Smooth muscle cell (in vitro differentiated cells): ENCODE data around the gene NFKB1. TPM values are rescaled to one million over a fixed set of nuclear protein-coding genes. Genes with fewer than 3 reads are reported as not detected.

Experiments used
- DNase-seq: peaks from one replicate; lab custom pipeline; 2025; ENCODE audit not compliant: unreplicated experiment; lab: John Stamatoyannopoulos, UW
- H2AFZ ChIP-seq: fragments of 200-600 bp; sonication (generic); 2 replicates; pipeline ENCODE4 v1.6.0; 2016; ENCODE audit warnings: antibody characterized with exemption, low read depth, mild to moderate bottlenecking
- H3F3A ChIP-seq: fragments of 200-600 bp; sonication (generic); 2 replicates; pipeline ENCODE4 v1.6.0; 2017; ENCODE audit warnings: antibody characterized with exemption, low read depth
- H3K27ac ChIP-seq: fragments of 200-600 bp; sonication (generic); 2 replicates; pipeline ENCODE4 v1.5.1; 2016; ENCODE audit warnings: low read depth, mild to moderate bottlenecking
- H3K27me3 ChIP-seq: fragments of 200-600 bp; sonication (generic); 2 replicates; pipeline ENCODE4 v1.6.1; 2016; ENCODE audit warnings: low read depth, mild to moderate bottlenecking
- H3K36me3 ChIP-seq: fragments of 200-600 bp; sonication (generic); 2 replicates; pipeline ENCODE4 v1.5.1; 2016; ENCODE audit warnings: low read depth
- H3K4me1 ChIP-seq: fragments of 200-600 bp; sonication (generic); 2 replicates; pipeline ENCODE4 v1.5.1; 2016; ENCODE audit warnings: low read depth
- H3K4me2 ChIP-seq: fragments of 200-600 bp; sonication (generic); 2 replicates; pipeline ENCODE4 v1.6.0; 2016; ENCODE audit warnings: mild to moderate bottlenecking
- H3K4me3 ChIP-seq: fragments of 200-600 bp; sonication (generic); 2 replicates; pipeline ENCODE4 v1.5.1; 2016; ENCODE audit warnings: mild to moderate bottlenecking
- H3K79me2 ChIP-seq: fragments of 200-600 bp; sonication (generic); 2 replicates; pipeline ENCODE4 v1.6.0; 2016; ENCODE audit warnings: low read depth, mild to moderate bottlenecking
- H3K9ac ChIP-seq: fragments of 200-600 bp; sonication (generic); 2 replicates; pipeline ENCODE4 v1.6.0; 2016; ENCODE audit warnings: low read depth
- H3K9me3 ChIP-seq: fragments of 200-600 bp; sonication (generic); replicated peaks from 2 replicates; pipeline ENCODE4 v1.5.1; 2016; ENCODE audit warnings: low read depth
- H4K20me1 ChIP-seq: fragments of 200-600 bp; sonication (generic); 2 replicates; pipeline ENCODE4 v1.6.0; 2016; ENCODE audit warnings: low read depth
- WGBS: methylation state at CpG from one replicate; pipeline ENCODE4 v1.1.7; 2016; ENCODE audit warnings: low lambda C conversion rate; 5-methylcytosine and 5-hydroxymethylcytosine counted together
- polyA plus RNA-seq: library from polyadenylated mRNA; unstranded; fragments of >200 nt; fragmentation: Nextera tagmentation; extraction: Ambion mirVana; gene quantifications from 2 replicates; pipeline ENCODE4 v1.2.1, GENCODE V29; 2016
- total RNA-seq: library from RNA; depleted of rRNA; stranded (reverse); fragments of >200 nt; gene quantifications from 2 replicates; pipeline ENCODE4 v1.2.3, GENCODE V29; 2014
- TF ChIP-seq, protein P1 (sequence below): fragments of 200-600 bp; sonication (generic); IDR thresholded peaks from 2 replicates; pipeline ENCODE4 v1.5.1; 2017; ENCODE audit warnings: borderline replicate concordance, mild to moderate bottlenecking, antibody characterized with exemption; ENCODE audit not compliant: insufficient read depth, poor library complexity, severe bottlenecking

NFKB1 gene
- total and polyA plus RNA-seq, 2 experiments from 2014 or later, result 15.6 to 16.1 TPM

DNA sequence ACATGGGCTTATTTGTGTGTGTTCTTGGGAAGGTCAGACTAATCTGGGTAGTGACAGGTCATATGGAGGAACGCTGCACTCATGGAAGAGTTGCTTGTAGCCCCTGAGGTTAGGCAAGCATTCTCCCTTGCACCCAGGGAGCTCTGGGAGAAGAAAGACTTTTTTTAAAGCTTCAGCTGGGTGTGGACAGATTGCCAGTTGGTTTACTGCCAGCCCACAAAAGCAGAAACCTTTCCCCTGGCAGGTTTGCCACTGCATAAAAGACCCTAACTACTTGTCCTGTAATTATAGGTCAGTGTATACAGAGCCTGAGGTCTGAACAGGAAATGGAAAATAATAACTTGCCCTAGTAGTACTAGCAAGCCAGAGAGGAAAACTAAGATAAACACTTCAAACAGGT lies 7.4 kb upstream of the NFKB1 start:
- TF ChIP-seq, protein P1, sequence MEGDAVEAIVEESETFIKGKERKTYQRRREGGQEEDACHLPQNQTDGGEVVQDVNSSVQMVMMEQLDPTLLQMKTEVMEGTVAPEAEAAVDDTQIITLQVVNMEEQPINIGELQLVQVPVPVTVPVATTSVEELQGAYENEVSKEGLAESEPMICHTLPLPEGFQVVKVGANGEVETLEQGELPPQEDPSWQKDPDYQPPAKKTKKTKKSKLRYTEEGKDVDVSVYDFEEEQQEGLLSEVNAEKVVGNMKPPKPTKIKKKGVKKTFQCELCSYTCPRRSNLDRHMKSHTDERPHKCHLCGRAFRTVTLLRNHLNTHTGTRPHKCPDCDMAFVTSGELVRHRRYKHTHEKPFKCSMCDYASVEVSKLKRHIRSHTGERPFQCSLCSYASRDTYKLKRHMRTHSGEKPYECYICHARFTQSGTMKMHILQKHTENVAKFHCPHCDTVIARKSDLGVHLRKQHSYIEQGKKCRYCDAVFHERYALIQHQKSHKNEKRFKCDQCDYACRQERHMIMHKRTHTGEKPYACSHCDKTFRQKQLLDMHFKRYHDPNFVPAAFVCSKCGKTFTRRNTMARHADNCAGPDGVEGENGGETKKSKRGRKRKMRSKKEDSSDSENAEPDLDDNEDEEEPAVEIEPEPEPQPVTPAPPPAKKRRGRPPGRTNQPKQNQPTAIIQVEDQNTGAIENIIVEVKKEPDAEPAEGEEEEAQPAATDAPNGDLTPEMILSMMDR, result no peak
- no peak for DNase-seq
- Histone ChIP-seq H4K20me1 (no peaks in the 10 kb centered on the region), H3K4me1 (no peaks in the 10 kb centered on the region), H3K27ac (no peak overlapping the region), H3K4me3 (no peak overlapping the region), H3K9me3 (no peaks in the 10 kb centered on the region), H3K27me3 (no peaks in the 10 kb centered on the region), H3K4me2 (no peak overlapping the region), H3F3A (peaks cover 11% of the 10 kb centered on the region), H3K9ac (no peak overlapping the region), H3K79me2 (no peaks in the 10 kb centered on the region), H3K36me3 (no peaks in the 10 kb centered on the region), H2AFZ (no peak overlapping the region)
- WGBS, result 76% methylated on average over 1 of the region's 1 CpG

DNA sequence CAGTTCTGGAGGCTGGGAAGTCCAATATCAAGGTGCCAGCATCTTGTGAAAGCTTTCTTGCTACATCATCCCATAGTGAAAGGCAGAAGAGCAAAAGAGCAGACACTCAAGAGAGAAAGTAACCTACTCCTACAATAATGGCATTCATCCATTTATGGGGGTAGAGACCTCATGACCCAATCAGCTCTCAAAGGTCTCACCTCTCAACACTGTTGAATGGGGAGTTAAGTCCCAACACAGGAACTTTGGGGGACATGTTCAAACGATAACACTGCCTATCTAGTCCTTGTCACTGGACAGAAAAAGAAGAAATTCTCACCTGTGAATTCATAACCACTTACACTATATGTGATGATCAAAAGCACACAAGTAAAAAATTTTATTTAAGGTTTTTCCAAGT lies 6.6 kb upstream of the NFKB1 start:
- H3K9ac ChIP-seq, result no peak overlapping the region
- no peaks in the 10 kb centered on the region for H4K20me1 ChIP-seq
- no peaks in the 10 kb centered on the region for H3K4me1 ChIP-seq
- H2AFZ ChIP-seq, result no peak overlapping the region
- H3K36me3 ChIP-seq, result no peaks in the 10 kb centered on the region
- no peaks in the 10 kb centered on the region for H3K27me3 ChIP-seq
- H3K9me3 ChIP-seq, result no peaks in the 10 kb centered on the region
- H3K4me2 ChIP-seq, result no peak overlapping the region
- no peak overlapping the region for H3K27ac ChIP-seq
- TF ChIP-seq, protein P1, result no peak
- H3F3A ChIP-seq, result peaks cover 11% of the 10 kb centered on the region
- WGBS, result 90% methylated on average over 1 of the region's 1 CpG
- DNase-seq, result no peak
- H3K79me2 ChIP-seq, result no peaks in the 10 kb centered on the region
- H3K4me3 ChIP-seq, result no peak overlapping the region

DNA sequence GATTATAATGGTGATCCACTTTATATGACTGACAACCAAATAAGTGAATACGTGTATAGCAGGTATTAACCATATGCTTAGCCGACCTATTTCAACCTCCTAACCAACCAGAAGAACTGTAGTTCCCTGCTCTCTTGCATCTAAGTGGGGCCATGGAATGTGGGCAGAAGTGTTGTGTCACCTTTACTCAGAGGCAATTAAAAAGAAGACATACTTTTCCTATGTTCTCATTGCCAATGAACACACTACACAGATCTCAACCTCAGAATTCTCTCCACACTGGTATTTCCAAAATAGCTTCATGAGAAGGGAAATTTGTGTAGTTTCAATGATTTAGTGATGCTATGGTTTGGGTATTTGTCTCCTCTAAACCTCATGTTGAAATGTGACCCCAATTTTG lies 3.2 kb upstream of the NFKB1 start:
- H3K27me3 ChIP-seq, result no peaks in the 10 kb centered on the region
- no peaks in the 10 kb centered on the region for H3K9me3 ChIP-seq
- H2AFZ ChIP-seq, result no peak overlapping the region
- peaks cover 8% of the 10 kb centered on the region for H3K4me1 ChIP-seq
- H3K27ac ChIP-seq, result peak overlapping the region; percentile 46
- no peak for DNase-seq
- no peak overlapping the region for H3K4me3 ChIP-seq
- peaks cover 13% of the 10 kb centered on the region for H4K20me1 ChIP-seq
- peak overlapping the region; percentile 53 for H3K4me2 ChIP-seq
- H3F3A ChIP-seq, result peaks cover 19% of the 10 kb centered on the region
- 86% methylated on average over 2 of the region's 2 CpGs for WGBS
- H3K36me3 ChIP-seq, result no peaks in the 10 kb centered on the region
- peaks cover 20% of the 10 kb centered on the region for H3K79me2 ChIP-seq
- TF ChIP-seq, protein P1, result no peak
- H3K9ac ChIP-seq, result no peak overlapping the region

DNA sequence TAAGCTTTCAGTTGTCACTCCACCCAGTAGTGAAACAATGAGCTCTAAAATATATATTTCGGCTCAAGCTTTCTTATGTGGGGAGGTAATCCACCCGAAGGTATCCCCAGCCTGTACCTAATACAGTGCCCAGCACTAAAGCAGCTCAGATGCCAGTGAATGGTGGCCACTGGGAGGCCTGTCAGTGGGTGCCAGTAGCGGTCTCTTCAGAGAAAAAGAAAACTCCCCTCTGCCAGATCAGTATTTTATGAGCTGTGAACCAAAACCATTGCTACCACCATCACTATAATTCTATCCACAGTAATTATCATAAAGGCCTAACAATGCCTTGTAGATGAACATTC lies 835 bp upstream of the NFKB1 start:
- peak overlapping the region; percentile 98 for H3K9ac ChIP-seq

More for the DNA sequence above, 835 bp upstream of the NFKB1 start:
- Histone ChIP-seq H3K27ac (peak overlapping the region; percentile 97), H3K36me3 (no peaks in the 10 kb centered on the region), H3K4me1 (peaks cover 8% of the 10 kb centered on the region), H3K27me3 (no peaks in the 10 kb centered on the region), H2AFZ (peak overlapping the region; percentile 42), H3K79me2 (peaks cover 43% of the 10 kb centered on the region), H4K20me1 (peaks cover 36% of the 10 kb centered on the region), H3F3A (peaks cover 19% of the 10 kb centered on the region), H3K9me3 (no peaks in the 10 kb centered on the region), H3K4me2 (peak overlapping the region; percentile 90), H3K4me3 (peak overlapping the region; percentile 100)
- DNase-seq, result no peak
- WGBS, result 84% methylated on average over 3 of the region's 3 CpGs
- TF ChIP-seq, protein P1, result no peak
